ENCODE results near the gene SERTAD2.

SERTAD2 gene

DNA sequence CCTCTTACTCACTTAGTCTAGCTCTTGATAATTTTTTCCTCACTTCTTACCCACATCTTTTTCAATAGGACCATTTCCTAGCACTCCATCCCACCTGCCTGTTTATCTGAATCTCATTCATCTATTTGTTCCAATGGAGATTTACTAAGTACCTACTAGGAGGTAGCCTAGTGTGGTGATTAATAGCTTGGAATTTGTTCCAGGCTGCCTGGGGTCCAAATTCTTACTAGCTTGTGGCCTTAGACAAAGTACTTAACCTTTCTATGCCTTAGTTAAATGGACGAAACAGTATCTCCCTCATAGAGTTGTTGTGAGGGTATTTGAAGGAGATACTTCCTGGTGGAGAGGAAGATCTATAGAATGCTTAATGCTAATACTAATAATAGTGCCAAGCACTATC is 42.9 kb upstream of the SERTAD2 start:
- H3K27ac ChIP-seq = no peak overlapping the region
- no peak for TF ChIP-seq ZFX (IDR thresholded peaks at IDR 0.05)
- TF ChIP-seq, protein P1, sequence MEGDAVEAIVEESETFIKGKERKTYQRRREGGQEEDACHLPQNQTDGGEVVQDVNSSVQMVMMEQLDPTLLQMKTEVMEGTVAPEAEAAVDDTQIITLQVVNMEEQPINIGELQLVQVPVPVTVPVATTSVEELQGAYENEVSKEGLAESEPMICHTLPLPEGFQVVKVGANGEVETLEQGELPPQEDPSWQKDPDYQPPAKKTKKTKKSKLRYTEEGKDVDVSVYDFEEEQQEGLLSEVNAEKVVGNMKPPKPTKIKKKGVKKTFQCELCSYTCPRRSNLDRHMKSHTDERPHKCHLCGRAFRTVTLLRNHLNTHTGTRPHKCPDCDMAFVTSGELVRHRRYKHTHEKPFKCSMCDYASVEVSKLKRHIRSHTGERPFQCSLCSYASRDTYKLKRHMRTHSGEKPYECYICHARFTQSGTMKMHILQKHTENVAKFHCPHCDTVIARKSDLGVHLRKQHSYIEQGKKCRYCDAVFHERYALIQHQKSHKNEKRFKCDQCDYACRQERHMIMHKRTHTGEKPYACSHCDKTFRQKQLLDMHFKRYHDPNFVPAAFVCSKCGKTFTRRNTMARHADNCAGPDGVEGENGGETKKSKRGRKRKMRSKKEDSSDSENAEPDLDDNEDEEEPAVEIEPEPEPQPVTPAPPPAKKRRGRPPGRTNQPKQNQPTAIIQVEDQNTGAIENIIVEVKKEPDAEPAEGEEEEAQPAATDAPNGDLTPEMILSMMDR (conservative IDR thresholded peaks at IDR 0.05) = no peak

DNA sequence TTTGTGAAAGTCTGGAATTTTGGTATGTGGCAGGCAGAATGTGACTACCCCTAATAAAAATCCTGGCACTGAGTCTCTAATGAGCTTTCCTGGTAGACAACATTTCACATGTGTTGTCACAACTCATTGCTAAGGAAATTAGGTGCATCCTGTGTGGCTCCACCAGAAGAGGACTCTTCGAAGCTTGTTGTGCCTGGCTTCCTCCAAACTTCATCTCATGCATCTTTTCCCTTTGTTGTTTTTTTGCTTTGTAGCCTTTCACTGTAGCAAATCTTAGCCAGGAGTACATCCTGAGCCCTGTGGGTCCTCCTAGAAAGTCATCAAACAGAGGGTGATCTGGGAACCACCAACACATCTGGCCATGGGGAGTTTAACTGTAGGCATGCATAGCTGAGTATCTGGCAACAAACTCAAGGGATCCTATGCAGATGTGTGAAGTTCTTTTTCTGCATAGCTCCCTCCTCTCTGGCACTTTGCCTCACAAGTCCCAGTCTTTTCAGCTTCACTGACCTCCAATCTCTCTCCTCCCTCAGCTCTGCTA is 42.1 kb upstream of the SERTAD2 start:
- H3K27ac ChIP-seq = no peak overlapping the region
- TF ChIP-seq ZFX (IDR thresholded peaks at IDR 0.05) = no peak
- TF ChIP-seq, protein P1 (conservative IDR thresholded peaks at IDR 0.05) = no peak

DNA sequence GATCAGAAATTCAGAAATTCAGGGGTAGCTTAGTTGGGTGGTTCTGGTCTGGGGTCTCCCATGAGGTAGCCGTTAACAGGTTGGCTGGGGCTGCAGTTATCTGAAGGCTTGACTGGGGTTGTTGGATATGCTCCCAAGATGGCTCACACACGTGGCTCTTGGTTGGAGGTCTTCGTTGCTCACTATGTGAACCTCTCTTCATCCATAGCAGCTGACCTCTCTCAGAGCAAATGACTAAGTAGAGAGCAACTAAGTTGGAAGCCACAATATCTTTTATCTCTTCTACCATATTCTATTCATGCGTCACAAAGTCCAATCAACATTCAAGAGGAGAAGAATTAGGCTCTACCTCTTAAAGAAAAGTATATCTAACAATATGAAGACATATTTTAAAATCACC is 38.7 kb upstream of the SERTAD2 start:
- H3K27ac ChIP-seq = no peak overlapping the region
- TF ChIP-seq, protein P1 (conservative IDR thresholded peaks at IDR 0.05) = no peak
- no peak for TF ChIP-seq ZFX (IDR thresholded peaks at IDR 0.05)

DNA sequence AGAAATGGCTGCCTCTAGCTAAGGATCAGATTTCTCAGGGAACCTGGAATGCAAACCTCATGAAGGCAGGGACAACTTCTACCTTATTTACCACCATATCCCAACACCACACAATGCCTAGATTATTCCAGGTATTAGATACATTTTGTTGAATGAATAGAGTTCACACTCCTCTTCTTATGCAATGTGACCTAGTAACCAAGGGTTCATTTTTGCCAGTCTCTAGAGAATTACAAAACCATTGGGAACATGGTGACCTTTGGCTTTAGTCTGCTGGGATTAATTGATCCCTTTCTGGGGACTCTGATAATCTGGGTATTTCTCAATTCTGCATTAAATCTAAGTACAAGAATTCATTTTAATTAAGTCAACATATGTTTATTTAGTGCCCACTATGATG is 35.2 kb upstream of the SERTAD2 start:
- no peak for TF ChIP-seq ZFX (IDR thresholded peaks at IDR 0.05)
- TF ChIP-seq, protein P1 (conservative IDR thresholded peaks at IDR 0.05) = no peak

DNA sequence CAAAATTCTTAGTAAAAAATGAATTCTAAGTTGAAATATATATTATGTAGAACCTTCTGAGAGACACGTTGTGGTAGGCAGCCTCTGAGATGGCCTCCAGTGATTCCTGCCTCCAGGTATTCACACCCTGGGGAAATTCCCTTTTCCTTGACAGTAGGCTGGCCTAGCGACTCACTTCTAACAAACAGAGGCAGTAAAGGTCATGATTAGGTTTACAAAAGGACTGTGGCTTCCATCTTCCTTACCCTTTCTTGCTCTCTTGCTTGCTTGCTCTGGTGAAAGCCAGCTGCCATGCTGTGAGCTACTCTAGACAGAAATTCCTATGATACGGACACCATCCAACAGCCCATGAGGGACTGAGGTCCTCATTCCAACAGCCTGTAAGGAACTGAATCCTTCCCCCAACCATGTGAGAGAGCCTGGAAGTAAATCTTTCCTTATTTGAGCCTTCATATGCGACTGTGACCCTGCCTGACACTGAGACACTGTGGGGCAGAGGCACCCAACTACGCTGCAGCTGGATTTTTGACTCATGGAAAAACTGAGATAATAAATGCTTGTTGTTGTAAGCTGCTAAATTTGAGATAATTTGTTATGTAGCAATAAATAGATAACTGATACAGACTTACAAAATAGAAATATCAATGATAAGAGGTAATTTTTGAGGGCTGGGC is 32.7 kb upstream of the SERTAD2 start:
- no peak for TF ChIP-seq ZFX (IDR thresholded peaks at IDR 0.05)
- TF ChIP-seq, protein P1 (conservative IDR thresholded peaks at IDR 0.05) = no peak
- peak overlapping the region; percentile 66 for H3K27ac ChIP-seq

More for the DNA sequence above, 35.2 kb upstream of the SERTAD2 start:
- H3K27ac ChIP-seq = no peak overlapping the region

DNA sequence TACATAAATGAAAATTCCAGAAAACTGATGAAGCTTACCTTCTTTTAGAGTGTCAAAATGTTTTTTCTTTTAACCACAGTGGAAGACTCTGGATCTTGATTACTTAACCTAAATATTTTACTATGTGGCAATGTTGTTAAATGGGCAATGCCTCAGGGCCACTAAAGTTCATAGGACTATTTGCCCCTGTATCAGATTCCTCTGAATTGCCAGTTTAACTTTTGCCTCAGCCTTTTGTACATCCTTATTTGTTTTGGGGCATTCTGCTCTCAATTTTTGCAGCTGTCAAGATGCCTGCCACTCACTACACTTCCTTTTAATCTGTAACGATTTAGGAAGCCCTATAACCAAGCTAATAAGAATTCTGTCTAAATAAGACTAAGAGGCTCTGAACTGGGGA is 31.7 kb upstream of the SERTAD2 start:
- no peak overlapping the region; the same call in 1 of the 2 replicates for H3K27ac ChIP-seq
- no peak for TF ChIP-seq ZFX (IDR thresholded peaks at IDR 0.05)
- TF ChIP-seq, protein P1 (conservative IDR thresholded peaks at IDR 0.05) = no peak

DNA sequence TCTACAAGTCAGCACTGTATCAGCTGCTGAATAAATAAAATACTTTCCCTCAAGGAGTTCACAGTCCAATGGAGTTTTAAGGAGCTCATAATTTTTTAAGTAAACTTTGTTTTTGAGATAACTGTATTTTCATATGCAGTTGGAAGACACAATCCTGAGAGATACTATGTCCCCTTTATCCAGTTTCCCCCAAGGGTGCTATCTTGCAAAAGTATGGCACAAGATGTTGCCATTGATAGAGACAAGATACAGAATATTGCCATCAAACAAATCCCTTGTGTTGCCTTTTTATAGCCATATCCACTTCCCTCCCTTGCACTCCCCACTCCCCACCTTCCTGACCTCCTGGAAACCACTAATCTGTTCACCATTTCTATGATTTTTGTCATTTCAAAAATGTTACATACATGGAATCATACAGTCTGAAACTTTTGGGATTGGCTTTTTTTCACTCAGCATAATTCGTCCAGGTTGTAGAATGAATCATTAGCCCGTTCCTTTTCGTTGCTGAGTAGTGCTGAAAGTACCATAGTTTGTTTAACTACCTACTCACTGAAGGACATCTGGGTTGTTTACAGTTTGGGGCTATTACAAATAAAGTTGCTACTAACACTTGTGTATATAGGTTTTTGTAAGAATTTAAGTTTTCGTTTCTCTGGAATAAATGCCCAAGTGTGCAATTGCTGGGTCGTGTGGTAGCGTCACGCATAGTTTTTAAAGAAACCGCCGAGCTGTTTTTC is 30.2 kb upstream of the SERTAD2 start:
- H3K27ac ChIP-seq = no peak overlapping the region
- TF ChIP-seq, protein P1 (conservative IDR thresholded peaks at IDR 0.05) = no peak
- TF ChIP-seq ZFX (IDR thresholded peaks at IDR 0.05) = no peak

Measured in C4-2B (cell line).